ENCODE results near the gene C16orf96. TPM values are rescaled to one million over a fixed set of nuclear protein-coding genes. Genes with fewer than 3 reads are reported as not detected.

The C16orf96 gene
- total and polyA plus RNA-seq, 2 donors from 2014 or later = 0.13 to 0.16 TPM

DNA sequence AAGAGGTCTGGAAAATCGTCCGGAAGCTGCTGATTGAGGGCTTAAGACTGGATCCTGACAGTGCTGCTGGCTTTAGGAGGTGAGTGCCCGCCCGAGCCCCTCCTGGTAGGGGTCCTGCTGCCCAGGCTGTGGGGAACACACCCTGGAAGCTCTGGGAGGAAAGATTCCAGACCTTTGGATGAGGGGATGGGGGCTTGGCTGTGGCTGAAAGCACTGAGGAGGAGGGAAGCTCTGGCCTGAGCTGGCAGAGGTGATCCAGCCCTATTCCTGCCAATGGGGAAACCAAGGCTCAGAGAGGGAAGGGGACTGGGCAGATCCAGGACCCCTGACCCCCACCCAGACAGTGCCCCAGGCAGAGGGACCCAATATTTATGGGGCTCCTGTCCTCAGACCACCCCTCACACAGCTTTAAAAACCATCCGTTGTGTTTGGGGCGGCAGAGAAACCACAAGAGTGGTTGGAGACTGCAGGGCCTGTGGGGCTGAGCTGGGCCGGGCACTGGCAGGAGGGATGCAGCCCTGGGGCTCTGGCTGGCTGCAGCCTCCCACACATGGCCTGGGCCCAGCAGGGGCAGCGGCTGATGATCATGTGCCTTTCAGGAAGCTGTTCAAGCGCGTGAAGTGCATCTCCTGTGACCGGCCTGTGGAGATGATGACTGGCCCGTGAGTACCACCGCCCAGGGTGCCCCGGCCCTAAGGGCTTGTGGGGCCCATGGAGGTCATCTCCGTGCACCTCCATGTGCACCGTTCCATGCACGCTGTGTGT lies 35.7 kb downstream of the C16orf96 start:
- Histone ChIP-seq H3K27ac (ENCODE audit: low read depth in 2 of 2, low read length in 2 of 2) (no peak overlapping the region), H3K27me3 (ENCODE audit: control insufficient read depth, insufficient read depth, low read length) (no peaks in the 10 kb centered on the region), H3K9ac (ENCODE audit: low read length in 3 of 3) (no peak overlapping the region), H3K9me3 (ENCODE audit: control insufficient read depth in 2 of 3, insufficient read depth in 1 of 3, low read length in 3 of 3) (peaks cover 0 to 5% (median 0%) of the 10 kb centered on the region in 3 donors), H3K4me3 (ENCODE audit: low read length in 3 of 3) (no peak overlapping the region), H3K36me3 (ENCODE audit: control insufficient read depth in 2 of 3, insufficient read depth in 3 of 3, low read length in 3 of 3) (no peaks in the 10 kb centered on the region), H3K4me1 (ENCODE audit: control insufficient read depth in 2 of 3, insufficient read depth in 2 of 3, low read depth in 1 of 3, low read length in 3 of 3) (peaks cover 0 to 6% (median 4%) of the 10 kb centered on the region in 3 donors)
- peak in 2 of 5 donors; percentile 37 to 53 for DNase-seq
- FAIRE-seq = no peak
- intact Hi-C loops (cut with DNase I) = no loop called here
- TF ChIP-seq CTCF (IDR thresholded peaks at IDR 0.05; ENCODE audit: borderline replicate concordance, extremely low read depth, insufficient read depth) = no peak

GRCh38 chr16:4593086-4593485 lies 36.9 kb downstream of the C16orf96 start:
- peak; percentile 55 to 70 (median 65) for DNase-seq
- Histone ChIP-seq H3K4me1 (ENCODE audit: control insufficient read depth in 2 of 3, insufficient read depth in 2 of 3, low read depth in 1 of 3, low read length in 3 of 3) (peaks cover 0 to 7% (median 6%) of the 10 kb centered on the region in 3 donors), H3K27me3 (ENCODE audit: control insufficient read depth, insufficient read depth, low read length) (no peaks in the 10 kb centered on the region), H3K9me3 (ENCODE audit: control insufficient read depth in 2 of 3, insufficient read depth in 1 of 3, low read length in 3 of 3) (peaks cover 0 to 4% (median 0%) of the 10 kb centered on the region in 3 donors), H3K4me3 (ENCODE audit: low read length in 3 of 3) (no peak overlapping the region), H3K27ac (ENCODE audit: low read depth in 2 of 2, low read length in 2 of 2) (no peak overlapping the region), H3K36me3 (ENCODE audit: control insufficient read depth in 2 of 3, insufficient read depth in 3 of 3, low read length in 3 of 3) (no peaks in the 10 kb centered on the region), H3K9ac (ENCODE audit: low read length in 3 of 3) (no peak overlapping the region)
- FAIRE-seq = no peak
- intact Hi-C loops (cut with DNase I) = no loop called here
- TF ChIP-seq CTCF (IDR thresholded peaks at IDR 0.05; ENCODE audit: borderline replicate concordance, extremely low read depth, insufficient read depth) = no peak

- FAIRE-seq = no peak
- peak in 2 of 5 donors; percentile 37 to 73 for DNase-seq
- Histone ChIP-seq H3K27ac (ENCODE audit: low read depth in 2 of 2, low read length in 2 of 2) (peak overlapping the region; percentile 6 to 14), H3K9me3 (ENCODE audit: control insufficient read depth in 2 of 3, insufficient read depth in 1 of 3, low read length in 3 of 3) (no peaks in the 10 kb centered on the region), H3K27me3 (ENCODE audit: control insufficient read depth, insufficient read depth, low read length) (no peaks in the 10 kb centered on the region), H3K4me1 (ENCODE audit: control insufficient read depth in 2 of 3, insufficient read depth in 2 of 3, low read depth in 1 of 3, low read length in 3 of 3) (peaks cover 0 to 7% (median 6%) of the 10 kb centered on the region in 3 donors), H3K36me3 (ENCODE audit: control insufficient read depth in 2 of 3, insufficient read depth in 3 of 3, low read length in 3 of 3) (no peaks in the 10 kb centered on the region), H3K9ac (ENCODE audit: low read length in 3 of 3) (no peak overlapping the region), H3K4me3 (ENCODE audit: low read length in 3 of 3) (no peak overlapping the region)
- intact Hi-C loops (cut with DNase I) = no loop called here
- TF ChIP-seq CTCF (IDR thresholded peaks at IDR 0.05; ENCODE audit: borderline replicate concordance, extremely low read depth, insufficient read depth) = no peak
Measured at GRCh38 chr16:4594433-4595410, 38.6 kb downstream of the C16orf96 start.
